SIG-M5 treated with dmso at 0.1 percent for 504 hours (cell line): ENCODE results near the gene DAW1.
"Not testable (repeated sequence)": the region's sequence is repeated elsewhere in the genome, so short reads cannot be mapped to it uniquely, and the experiment has no call there.

Experiments
- DNase-seq: peaks from one replicate; lab custom pipeline; 2025; ENCODE audit not compliant: unreplicated experiment; lab: John Stamatoyannopoulos, UW

DAW1 gene

GRCh38 chr2:227908266-227909054, 37.0 kb downstream of the DAW1 start:
- no peak for DNase-seq

GRCh38 chr2:227914362-227914761, 42.9 kb downstream of the DAW1 start:
- DNase-seq = no peak

- no peak for DNase-seq
Observed at GRCh38 chr2:227921648-227922047, 50.2 kb downstream of the DAW1 start.

GRCh38 chr2:227932001-227932400, 60.6 kb downstream of the DAW1 start:
- no peak for DNase-seq

- DNase-seq = no peak
Observed at GRCh38 chr2:227932403-227932802, 61.0 kb downstream of the DAW1 start.

GRCh38 chr2:227933884-227934283, 62.5 kb downstream of the DAW1 start:
- no peak for DNase-seq

GRCh38 chr2:227936249-227936648, 64.8 kb downstream of the DAW1 start:
- not testable (repeated sequence) for DNase-seq

- DNase-seq = peak; percentile 20
Observed at GRCh38 chr2:227939271-227940027, 68.0 kb downstream of the DAW1 start.

GRCh38 chr2:227942021-227942420, 70.6 kb downstream of the DAW1 start:
- no peak for DNase-seq

- DNase-seq = no peak
Observed at GRCh38 chr2:227942965-227943364, 71.5 kb downstream of the DAW1 start.

- no peak for DNase-seq
Observed at GRCh38 chr2:227960317-227960716, 88.9 kb downstream of the DAW1 start.

- DNase-seq = no peak
Observed at GRCh38 chr2:227971619-227972230, 100.3 kb downstream of the DAW1 start.

- no peak for DNase-seq
Observed at GRCh38 chr2:227973241-227973640, 101.8 kb downstream of the DAW1 start.
